Neural progenitor cell (in vitro differentiated cells): ENCODE data around the gene DEPP1. TPM values are rescaled to one million over a fixed set of nuclear protein-coding genes. Genes with fewer than 3 reads are reported as not detected.

Source experiments
- DNase-seq: peaks from one replicate; pipeline ENCODE4 v3.0.0-alpha.2; 2016; ENCODE audit warnings: low spot score
- H2AFZ ChIP-seq: fragments of 200-600 bp; sonication (generic); replicated peaks from 2 replicates; pipeline ENCODE4 v1.6.1; 2016; ENCODE audit warnings: antibody characterized with exemption
- H3F3A ChIP-seq: fragments of 200-600 bp; sonication (generic); 2 replicates; pipeline ENCODE4 v1.6.1; 2016; ENCODE audit warnings: antibody characterized with exemption, low read depth
- H3K27ac ChIP-seq: fragments of 200-600 bp; sonication (generic); 2 replicates; pipeline ENCODE4 v1.5.1; 2016; ENCODE audit warnings: mild to moderate bottlenecking
- H3K27me3 ChIP-seq: fragments of 200-600 bp; sonication (generic); 2 replicates; pipeline ENCODE4 v1.6.1; 2016; ENCODE audit warnings: mild to moderate bottlenecking, moderate library complexity
- H3K36me3 ChIP-seq: fragments of 200-600 bp; sonication (generic); 2 replicates; pipeline ENCODE4 v1.5.1; 2016
- H3K4me1 ChIP-seq: fragments of 200-600 bp; sonication (generic); 2 replicates; pipeline ENCODE4 v1.6.1; 2016; ENCODE audit warnings: mixed run types
- H3K4me2 ChIP-seq: fragments of 200-600 bp; sonication (generic); 2 replicates; pipeline ENCODE4 v1.6.1; 2016
- H3K4me3 ChIP-seq: fragments of 200-600 bp; sonication (generic); 2 replicates; pipeline ENCODE4 v1.5.1; 2016
- H3K79me2 ChIP-seq: fragments of 200-600 bp; sonication (generic); 2 replicates; pipeline ENCODE4 v1.6.1; 2016; ENCODE audit warnings: low read depth
- H3K9ac ChIP-seq: fragments of 200-600 bp; sonication (generic); 2 replicates; pipeline ENCODE4 v1.6.1; 2016
- H3K9me3 ChIP-seq: fragments of 200-600 bp; sonication (generic); 2 replicates; pipeline ENCODE4 v1.5.1; 2016; ENCODE audit warnings: low read depth
- H4K20me1 ChIP-seq: fragments of 200-600 bp; sonication (generic); 2 replicates; pipeline ENCODE4 v1.6.1; 2016; ENCODE audit warnings: low read depth
- H3K27ac Mint-ChIP-seq: 3 replicates; pipeline ENCODE4 v1.8.0; 2021; ENCODE audit warnings: mixed read lengths
- H3K27me3 Mint-ChIP-seq: 2 replicates; pipeline ENCODE4 v1.8.0; 2022; ENCODE audit warnings: low read depth, mild to moderate bottlenecking, inconsistent platforms, moderate library complexity, mixed read lengths; ENCODE audit not compliant: insufficient read depth
- H3K36me3 Mint-ChIP-seq: 3 replicates; pipeline ENCODE4 v1.8.0; 2021; ENCODE audit warnings: mixed read lengths
- H3K4me1 Mint-ChIP-seq: 3 replicates; pipeline ENCODE4 v1.8.0; 2021; ENCODE audit warnings: mixed read lengths
- H3K4me3 Mint-ChIP-seq: 3 replicates; pipeline ENCODE4 v1.8.0; 2021; ENCODE audit warnings: mild to moderate bottlenecking, moderate library complexity, mixed read lengths
- H3K9me3 Mint-ChIP-seq: 3 replicates; pipeline ENCODE4 v1.8.0; 2020; ENCODE audit warnings: mixed read lengths
- EZH2 ChIP-seq: fragments of 200-600 bp; sonication (generic); IDR thresholded peaks from 2 replicates; pipeline ENCODE4 v1.6.1; 2017; ENCODE audit warnings: antibody characterized with exemption, mild to moderate bottlenecking, moderate library complexity
- EZH2phosphoT487 ChIP-seq: fragments of 200-600 bp; sonication (generic); IDR thresholded peaks from 2 replicates; pipeline ENCODE4 v1.6.1; 2017; ENCODE audit warnings: antibody characterized with exemption
- total RNA-seq: library from RNA; depleted of rRNA; stranded (reverse); fragments of >200 nt; gene quantifications from 2 replicates; pipeline ENCODE4 v1.2.3, GENCODE V29; 2015; ENCODE audit warnings: low replicate concordance
- TF ChIP-seq, protein P1 (sequence below): fragments of 200-600 bp; sonication (generic); IDR thresholded peaks from 2 replicates; pipeline ENCODE4 v1.5.1; 2017; ENCODE audit warnings: antibody characterized with exemption, mild to moderate bottlenecking

The DEPP1 gene
- total RNA-seq, 1 donor from 2014 or later: not detected

GRCh38 chr10:44988957-44989585 lies 10.5 kb upstream of the DEPP1 start:
- no peak overlapping the region for H3K4me2 ChIP-seq
- H3K9me3 Mint-ChIP-seq: no peaks in the 10 kb centered on the region

GRCh38 chr10:44986670-44987069 lies 8.1 kb upstream of the DEPP1 start:
- TF ChIP-seq, protein P1, sequence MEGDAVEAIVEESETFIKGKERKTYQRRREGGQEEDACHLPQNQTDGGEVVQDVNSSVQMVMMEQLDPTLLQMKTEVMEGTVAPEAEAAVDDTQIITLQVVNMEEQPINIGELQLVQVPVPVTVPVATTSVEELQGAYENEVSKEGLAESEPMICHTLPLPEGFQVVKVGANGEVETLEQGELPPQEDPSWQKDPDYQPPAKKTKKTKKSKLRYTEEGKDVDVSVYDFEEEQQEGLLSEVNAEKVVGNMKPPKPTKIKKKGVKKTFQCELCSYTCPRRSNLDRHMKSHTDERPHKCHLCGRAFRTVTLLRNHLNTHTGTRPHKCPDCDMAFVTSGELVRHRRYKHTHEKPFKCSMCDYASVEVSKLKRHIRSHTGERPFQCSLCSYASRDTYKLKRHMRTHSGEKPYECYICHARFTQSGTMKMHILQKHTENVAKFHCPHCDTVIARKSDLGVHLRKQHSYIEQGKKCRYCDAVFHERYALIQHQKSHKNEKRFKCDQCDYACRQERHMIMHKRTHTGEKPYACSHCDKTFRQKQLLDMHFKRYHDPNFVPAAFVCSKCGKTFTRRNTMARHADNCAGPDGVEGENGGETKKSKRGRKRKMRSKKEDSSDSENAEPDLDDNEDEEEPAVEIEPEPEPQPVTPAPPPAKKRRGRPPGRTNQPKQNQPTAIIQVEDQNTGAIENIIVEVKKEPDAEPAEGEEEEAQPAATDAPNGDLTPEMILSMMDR: no peak
- TF ChIP-seq EZH2phosphoT487: no peak
- TF ChIP-seq EZH2: no peak
- Mint-ChIP-seq H3K36me3 (peaks cover 5% of the 10 kb centered on the region), H3K9me3 (no peaks in the 10 kb centered on the region), H3K4me3 (no peak overlapping the region), H3K4me1 (peaks cover 31% of the 10 kb centered on the region), H3K27me3 (peaks cover 6% of the 10 kb centered on the region), H3K27ac (no peak overlapping the region)
- Histone ChIP-seq H4K20me1 (peaks cover 13% of the 10 kb centered on the region), H3K36me3 (no peaks in the 10 kb centered on the region), H3K27ac (no peak overlapping the region), H3K4me1 (peaks cover 41% of the 10 kb centered on the region), H3K9me3 (no peaks in the 10 kb centered on the region), H2AFZ (no peak overlapping the region), H3K4me2 (peak overlapping the region; percentile 54), H3K9ac (no peak overlapping the region), H3K4me3 (no peak overlapping the region), H3F3A (peaks cover 33% of the 10 kb centered on the region), H3K27me3 (peaks cover 38% of the 10 kb centered on the region), H3K79me2 (no peaks in the 10 kb centered on the region)
- DNase-seq: no peak

More at GRCh38 chr10:44988957-44989585, 10.5 kb upstream of the DEPP1 start:
- peaks cover 50% of the 10 kb centered on the region for H3K4me1 ChIP-seq
- H2AFZ ChIP-seq: no peak overlapping the region
- H3K4me3 Mint-ChIP-seq: no peak overlapping the region
- H3F3A ChIP-seq: peaks cover 34% of the 10 kb centered on the region
- no peak overlapping the region for H3K4me3 ChIP-seq
- H3K36me3 Mint-ChIP-seq: peaks cover 9% of the 10 kb centered on the region
- H3K27ac Mint-ChIP-seq: no peak overlapping the region
- H3K9ac ChIP-seq: no peak overlapping the region
- no peaks in the 10 kb centered on the region for H3K79me2 ChIP-seq
- H3K36me3 ChIP-seq: no peaks in the 10 kb centered on the region
- no peaks in the 10 kb centered on the region for H3K9me3 ChIP-seq
- peaks cover 13% of the 10 kb centered on the region for H4K20me1 ChIP-seq
- peaks cover 42% of the 10 kb centered on the region for H3K27me3 ChIP-seq
- no peak for DNase-seq
- peaks cover 35% of the 10 kb centered on the region for H3K4me1 Mint-ChIP-seq
- no peak overlapping the region for H3K27ac ChIP-seq
- H3K27me3 Mint-ChIP-seq: peaks cover 4% of the 10 kb centered on the region
- TF ChIP-seq EZH2phosphoT487: no peak
- TF ChIP-seq, protein P1: no peak
- TF ChIP-seq EZH2: no peak

DNA sequence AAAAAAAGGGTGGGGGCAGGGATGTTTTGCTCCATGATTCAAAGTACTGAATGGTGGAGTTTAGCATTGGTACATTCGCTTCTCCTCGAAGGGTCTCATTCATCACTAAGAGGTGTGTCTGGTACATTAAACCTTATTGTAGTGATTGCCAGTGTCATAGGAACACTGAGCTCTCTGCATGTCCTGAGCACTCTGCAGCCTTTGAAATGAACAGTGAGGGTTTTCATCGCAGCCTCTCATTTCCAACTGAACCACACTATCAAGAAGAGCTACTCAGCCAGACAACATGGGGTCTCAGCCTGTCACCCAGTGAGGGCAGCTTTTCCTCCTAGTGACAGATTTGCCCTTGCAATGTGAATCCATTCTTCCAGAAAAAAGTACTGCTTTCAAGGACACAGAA lies 7.6 kb upstream of the DEPP1 start:
- peaks cover 6% of the 10 kb centered on the region for H3K27me3 Mint-ChIP-seq
- H3K27ac Mint-ChIP-seq: no peak overlapping the region
- no peak overlapping the region for H3K4me3 Mint-ChIP-seq
- H3K9ac ChIP-seq: no peak overlapping the region
- H3F3A ChIP-seq: peaks cover 28% of the 10 kb centered on the region
- DNase-seq: no peak
- no peak for TF ChIP-seq EZH2phosphoT487
- H3K9me3 ChIP-seq: no peaks in the 10 kb centered on the region
- no peak overlapping the region for H2AFZ ChIP-seq
- no peak overlapping the region for H3K4me3 ChIP-seq
- peaks cover 4% of the 10 kb centered on the region for H3K36me3 Mint-ChIP-seq
- H3K27me3 ChIP-seq: peaks cover 33% of the 10 kb centered on the region
- peaks cover 34% of the 10 kb centered on the region for H3K4me1 Mint-ChIP-seq
- H3K4me2 ChIP-seq: peak overlapping the region; percentile 54
- peaks cover 13% of the 10 kb centered on the region for H4K20me1 ChIP-seq
- H3K36me3 ChIP-seq: no peaks in the 10 kb centered on the region
- peaks cover 36% of the 10 kb centered on the region for H3K4me1 ChIP-seq
- H3K79me2 ChIP-seq: no peaks in the 10 kb centered on the region
- no peaks in the 10 kb centered on the region for H3K9me3 Mint-ChIP-seq
- no peak overlapping the region for H3K27ac ChIP-seq

DNA sequence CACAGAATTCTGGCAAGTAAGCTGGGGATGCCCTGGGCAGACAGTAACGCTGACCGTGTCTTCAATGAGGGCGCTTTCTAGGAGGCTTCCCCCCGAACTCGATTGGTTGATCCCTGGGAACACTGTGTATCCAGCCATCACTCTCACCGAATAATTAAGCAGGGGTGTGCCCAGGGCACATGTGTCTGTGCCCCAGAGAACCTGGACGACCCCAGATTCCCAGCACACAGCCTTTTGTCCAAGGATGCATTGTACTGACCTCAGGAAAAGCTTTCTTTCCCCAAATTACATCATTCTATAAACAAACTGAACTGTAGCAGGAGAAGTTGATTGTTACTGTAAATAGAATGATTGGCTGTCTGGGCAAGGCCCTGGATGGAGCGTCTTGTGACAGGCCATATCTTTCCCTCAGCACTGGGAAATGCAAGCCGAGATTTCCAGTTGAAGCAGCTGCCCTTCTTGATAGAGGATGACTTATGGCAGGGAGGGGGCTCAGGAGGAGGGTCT lies 6.6 kb upstream of the DEPP1 start:
- H3K27me3 ChIP-seq: peaks cover 29% of the 10 kb centered on the region
- Mint-ChIP-seq H3K4me3 (no peak overlapping the region), H3K9me3 (no peaks in the 10 kb centered on the region), H3K27ac (no peak overlapping the region), H3K4me1 (peaks cover 37% of the 10 kb centered on the region), H3K27me3 (peaks cover 8% of the 10 kb centered on the region), H3K36me3 (peaks cover 4% of the 10 kb centered on the region)
- H3F3A ChIP-seq: peaks cover 18% of the 10 kb centered on the region
- H3K4me1 ChIP-seq: peaks cover 33% of the 10 kb centered on the region
- H3K9me3 ChIP-seq: no peaks in the 10 kb centered on the region
- H2AFZ ChIP-seq: no peak overlapping the region
- H3K27ac ChIP-seq: no peak overlapping the region
- no peaks in the 10 kb centered on the region for H3K79me2 ChIP-seq
- TF ChIP-seq EZH2phosphoT487 (no peak), EZH2 (no peak)
- TF ChIP-seq, protein P1: no peak
- H3K36me3 ChIP-seq: no peaks in the 10 kb centered on the region
- H4K20me1 ChIP-seq: peaks cover 8% of the 10 kb centered on the region
- H3K4me2 ChIP-seq: no peak overlapping the region
- H3K9ac ChIP-seq: no peak overlapping the region
- no peak for DNase-seq
- H3K4me3 ChIP-seq: no peak overlapping the region
